Endodermal cell (in vitro differentiated cells): ENCODE data around the gene WDR38. TPM values are rescaled to one million over a fixed set of nuclear protein-coding genes. Genes with fewer than 3 reads are reported as not detected.

Experiments
- DNase-seq: peaks from one replicate; pipeline ENCODE4 v3.0.0-alpha.2; 2017
- H3K27ac ChIP-seq: 2 replicates; pipeline ENCODE4 v1.5.1; 2013; ENCODE audit warnings: mild to moderate bottlenecking, low read depth, low read length, moderate library complexity
- H3K27me3 ChIP-seq: 2 replicates; pipeline ENCODE4 v1.6.1; 2013; ENCODE audit warnings: mild to moderate bottlenecking, low read length, moderate library complexity; ENCODE audit not compliant: insufficient read depth, control insufficient read depth, poor library complexity, severe bottlenecking
- H3K36me3 ChIP-seq: 2 replicates; pipeline ENCODE4 v1.7.0; 2013; ENCODE audit warnings: mild to moderate bottlenecking, low read length, moderate library complexity; ENCODE audit not compliant: control insufficient read depth, insufficient read depth
- H3K4me1 ChIP-seq: one replicate; pipeline ENCODE4 v1.7.0; 2013; ENCODE audit warnings: low read length; ENCODE audit not compliant: control insufficient read depth, insufficient read depth
- H3K4me3 ChIP-seq: 2 replicates; pipeline ENCODE4 v1.5.1; 2013; ENCODE audit warnings: mild to moderate bottlenecking, low read length, moderate library complexity
- H3K9ac ChIP-seq: 2 replicates; pipeline ENCODE4 v1.6.1; 2013; ENCODE audit warnings: mild to moderate bottlenecking, low read length, moderate library complexity; ENCODE audit not compliant: poor library complexity, severe bottlenecking; ENCODE audit errors: extremely low read depth
- H3K9me3 ChIP-seq: 2 replicates; pipeline ENCODE4 v1.6.1; 2013; ENCODE audit warnings: mild to moderate bottlenecking, low read length, moderate library complexity; ENCODE audit not compliant: control insufficient read depth
- H3K27ac Mint-ChIP-seq: 2 replicates; pipeline ENCODE4 v1.8.0; 2020; ENCODE audit warnings: mixed read lengths
- H3K27me3 Mint-ChIP-seq: 2 replicates; pipeline ENCODE4 v1.8.0; 2021; ENCODE audit warnings: mild to moderate bottlenecking, mixed read lengths; ENCODE audit not compliant: insufficient read depth
- H3K36me3 Mint-ChIP-seq: 2 replicates; pipeline ENCODE4 v1.8.0; 2020; ENCODE audit warnings: low read depth, mixed read lengths
- H3K4me1 Mint-ChIP-seq: 2 replicates; pipeline ENCODE4 v1.8.0; 2020; ENCODE audit warnings: mixed read lengths
- H3K4me3 Mint-ChIP-seq: 2 replicates; pipeline ENCODE4 v1.8.0; 2020; ENCODE audit warnings: mild to moderate bottlenecking, moderate library complexity, mixed read lengths
- H3K9me3 Mint-ChIP-seq: 2 replicates; pipeline ENCODE4 v1.8.0; 2020; ENCODE audit warnings: mild to moderate bottlenecking, mixed read lengths
- WGBS, 2 experiments: methylation state at CpG; one replicate each; pipeline versions ENCODE4 v1.1.5 to v1.1.7; 2013; ENCODE audit warnings: missing lambda C conversion rate in 2 of 2, mixed read lengths in 1 of 2; ENCODE audit not compliant: insufficient coverage in 1 of 2, insufficient read length in 1 of 2; 5-methylcytosine and 5-hydroxymethylcytosine counted together
- total RNA-seq, 2 donors: library from RNA; stranded (reverse); fragmentation: NEBNext Ultra II Directional in 1 of 2; extraction: Animal tissue kit (Norgen Biotek cat#: 25700) in 1 of 2; gene quantifications; 2 replicates in 1 of 2; 3 replicates in 1 of 2; pipeline ENCODE4 v1.2.1, GENCODE V29; 2021
- TF ChIP-seq, protein P1 (sequence below): fragments of 200-600 bp; sonication (generic); conservative IDR thresholded peaks from 2 replicates; pipeline ENCODE4 v1.5.0; 2021; ENCODE audit warnings: antibody characterized with exemption, mild to moderate bottlenecking

Gene WDR38
- total RNA-seq, 2 donors from 2014 or later = not detected

DNA sequence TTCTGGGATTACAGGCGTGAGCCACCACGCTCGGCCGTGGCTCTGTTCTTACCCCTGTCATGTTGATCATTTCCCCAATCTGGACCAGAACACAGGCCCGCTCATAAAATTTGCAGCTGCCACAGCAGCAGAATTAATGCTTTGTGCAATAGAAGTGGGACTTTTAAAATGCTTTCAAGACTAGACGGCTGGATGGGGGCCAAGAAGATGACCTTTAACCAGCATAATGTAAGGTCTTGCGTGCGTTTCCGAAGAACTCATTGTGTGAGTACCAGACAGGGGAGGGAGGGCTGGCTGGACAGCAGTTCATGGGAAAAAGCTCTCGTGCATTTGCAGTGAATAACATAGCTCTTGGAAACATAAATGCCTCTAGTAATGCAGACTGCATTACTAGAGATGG, 3.5 kb upstream of the WDR38 start:
- H3K27ac Mint-ChIP-seq = no peak overlapping the region
- Histone ChIP-seq H3K4me1 (no peaks in the 10 kb centered on the region), H3K27ac (no peak overlapping the region), H3K4me3 (no peak overlapping the region), H3K27me3 (no peaks in the 10 kb centered on the region), H3K36me3 (no peaks in the 10 kb centered on the region), H3K9ac (no peak overlapping the region), H3K9me3 (no peaks in the 10 kb centered on the region)
- H3K4me1 Mint-ChIP-seq = peaks cover 15% of the 10 kb centered on the region
- H3K9me3 Mint-ChIP-seq = no peaks in the 10 kb centered on the region
- peaks cover 1% of the 10 kb centered on the region for H3K27me3 Mint-ChIP-seq
- no peaks in the 10 kb centered on the region for H3K36me3 Mint-ChIP-seq
- 83 to 93% methylated on average over 10 of the region's 10 CpGs for WGBS, 2 experiments
- no peak for DNase-seq
- H3K4me3 Mint-ChIP-seq = no peak overlapping the region
- TF ChIP-seq, protein P1, sequence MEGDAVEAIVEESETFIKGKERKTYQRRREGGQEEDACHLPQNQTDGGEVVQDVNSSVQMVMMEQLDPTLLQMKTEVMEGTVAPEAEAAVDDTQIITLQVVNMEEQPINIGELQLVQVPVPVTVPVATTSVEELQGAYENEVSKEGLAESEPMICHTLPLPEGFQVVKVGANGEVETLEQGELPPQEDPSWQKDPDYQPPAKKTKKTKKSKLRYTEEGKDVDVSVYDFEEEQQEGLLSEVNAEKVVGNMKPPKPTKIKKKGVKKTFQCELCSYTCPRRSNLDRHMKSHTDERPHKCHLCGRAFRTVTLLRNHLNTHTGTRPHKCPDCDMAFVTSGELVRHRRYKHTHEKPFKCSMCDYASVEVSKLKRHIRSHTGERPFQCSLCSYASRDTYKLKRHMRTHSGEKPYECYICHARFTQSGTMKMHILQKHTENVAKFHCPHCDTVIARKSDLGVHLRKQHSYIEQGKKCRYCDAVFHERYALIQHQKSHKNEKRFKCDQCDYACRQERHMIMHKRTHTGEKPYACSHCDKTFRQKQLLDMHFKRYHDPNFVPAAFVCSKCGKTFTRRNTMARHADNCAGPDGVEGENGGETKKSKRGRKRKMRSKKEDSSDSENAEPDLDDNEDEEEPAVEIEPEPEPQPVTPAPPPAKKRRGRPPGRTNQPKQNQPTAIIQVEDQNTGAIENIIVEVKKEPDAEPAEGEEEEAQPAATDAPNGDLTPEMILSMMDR = no peak

DNA sequence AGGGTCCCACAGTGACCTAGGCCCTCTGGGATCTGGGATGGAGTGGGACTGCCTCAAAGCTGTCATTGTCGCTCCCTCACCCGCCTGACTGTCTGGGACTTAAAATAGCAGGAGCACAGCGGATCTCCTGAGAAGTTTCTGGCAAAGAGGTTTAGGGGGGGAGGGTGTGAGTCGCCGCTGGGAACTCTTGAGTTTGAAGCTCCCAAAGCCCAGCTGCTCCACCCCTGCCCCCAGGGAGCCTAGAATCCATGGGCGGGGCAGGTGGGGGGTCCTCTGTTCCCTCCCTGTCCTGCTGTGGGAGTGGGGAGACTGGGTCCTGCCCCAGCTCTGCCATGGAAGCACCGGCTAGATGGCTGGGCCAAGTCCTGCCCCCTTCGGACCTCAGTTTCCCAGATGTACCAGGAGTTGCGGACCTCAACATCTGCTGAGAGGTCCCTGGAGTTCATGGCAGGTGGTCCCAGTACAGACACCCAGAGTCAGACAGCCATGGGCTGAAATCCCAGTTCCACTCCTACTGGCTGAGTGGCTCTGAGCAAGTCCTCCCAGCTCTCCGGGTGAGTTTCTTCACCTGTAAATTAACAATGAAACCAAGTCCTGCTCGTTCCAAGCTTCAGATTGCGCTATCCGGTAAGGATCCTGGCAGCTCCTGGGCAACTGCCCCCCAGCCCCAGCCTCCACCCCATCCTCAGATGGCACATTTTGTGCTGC, 985 bp upstream of the WDR38 start:
- DNase-seq = no peak
- Mint-ChIP-seq H3K4me3 (peak overlapping the region; percentile 56), H3K36me3 (peaks cover 2% of the 10 kb centered on the region), H3K27me3 (peaks cover 1% of the 10 kb centered on the region), H3K9me3 (no peaks in the 10 kb centered on the region), H3K4me1 (peaks cover 11% of the 10 kb centered on the region), H3K27ac (peak overlapping the region; percentile 74)
- H3K27me3 ChIP-seq = no peaks in the 10 kb centered on the region
- WGBS, 2 experiments = 86 to 92% methylated on average over 8 to 13 of the region's 13 CpGs
- TF ChIP-seq, protein P1 = no peak
- no peak overlapping the region for H3K9ac ChIP-seq
- H3K27ac ChIP-seq = no peak overlapping the region
- no peaks in the 10 kb centered on the region for H3K4me1 ChIP-seq
- no peaks in the 10 kb centered on the region for H3K9me3 ChIP-seq
- H3K4me3 ChIP-seq = peak overlapping the region; percentile 74
- peaks cover 4% of the 10 kb centered on the region for H3K36me3 ChIP-seq

DNA sequence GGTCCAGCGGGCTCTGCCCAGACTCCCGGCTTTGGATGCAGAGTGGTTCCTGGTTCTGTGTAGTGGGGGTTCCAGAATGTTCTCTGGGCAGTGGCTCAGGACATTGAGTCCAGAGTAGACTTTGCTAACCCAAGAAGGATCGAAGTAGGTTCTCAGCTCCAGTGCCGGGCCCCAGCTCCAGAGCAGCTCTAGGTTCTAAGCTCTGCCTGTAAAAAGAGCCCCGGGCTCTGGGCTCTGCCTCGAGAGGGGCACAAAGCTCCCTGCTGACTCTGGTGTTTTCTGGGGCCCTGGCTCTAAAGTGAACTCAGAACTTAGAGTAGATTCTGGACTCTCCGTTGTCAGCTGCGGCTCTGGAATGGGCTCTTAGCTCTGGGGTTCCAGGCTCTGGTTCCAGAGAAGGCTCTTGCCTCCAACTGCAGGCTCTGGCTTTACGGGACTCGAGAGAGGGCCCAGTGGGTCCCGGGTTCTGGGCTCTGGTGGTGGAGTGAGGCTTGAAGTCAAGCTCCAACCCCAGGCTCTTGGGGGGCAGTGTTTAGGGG, 414 bp downstream of the WDR38 start:
- no peak overlapping the region for H3K9ac ChIP-seq
- 83 to 86% methylated on average over 10 to 11 of the region's 11 CpGs for WGBS, 2 experiments
- H3K9me3 ChIP-seq = no peaks in the 10 kb centered on the region
- H3K27me3 ChIP-seq = no peaks in the 10 kb centered on the region
- peak overlapping the region; percentile 74 for H3K4me3 ChIP-seq
- TF ChIP-seq, protein P1 = no peak
- H3K36me3 ChIP-seq = peaks cover 18% of the 10 kb centered on the region
- no peak for DNase-seq
- H3K27ac ChIP-seq = no peak overlapping the region
- no peaks in the 10 kb centered on the region for H3K4me1 ChIP-seq
- Mint-ChIP-seq H3K4me3 (peak overlapping the region; percentile 56), H3K4me1 (peaks cover 11% of the 10 kb centered on the region), H3K27ac (no peak overlapping the region), H3K9me3 (no peaks in the 10 kb centered on the region), H3K36me3 (peaks cover 16% of the 10 kb centered on the region), H3K27me3 (peaks cover 1% of the 10 kb centered on the region)
